K562 treated with DMSO at 1 percent for 4 hours (cell line): ENCODE data around the gene DLEC1. TPM values are rescaled to one million over a fixed set of nuclear protein-coding genes. Genes with fewer than 3 reads are reported as not detected.

Experiments
- total RNA-seq: library from RNA; unstranded; fragments of 300-600 nt; gene quantifications from 2 replicates; pipeline ENCODE4 v1.2.3, GENCODE V29; 2022; ENCODE audit not compliant: insufficient read depth

Gene DLEC1, protein sequence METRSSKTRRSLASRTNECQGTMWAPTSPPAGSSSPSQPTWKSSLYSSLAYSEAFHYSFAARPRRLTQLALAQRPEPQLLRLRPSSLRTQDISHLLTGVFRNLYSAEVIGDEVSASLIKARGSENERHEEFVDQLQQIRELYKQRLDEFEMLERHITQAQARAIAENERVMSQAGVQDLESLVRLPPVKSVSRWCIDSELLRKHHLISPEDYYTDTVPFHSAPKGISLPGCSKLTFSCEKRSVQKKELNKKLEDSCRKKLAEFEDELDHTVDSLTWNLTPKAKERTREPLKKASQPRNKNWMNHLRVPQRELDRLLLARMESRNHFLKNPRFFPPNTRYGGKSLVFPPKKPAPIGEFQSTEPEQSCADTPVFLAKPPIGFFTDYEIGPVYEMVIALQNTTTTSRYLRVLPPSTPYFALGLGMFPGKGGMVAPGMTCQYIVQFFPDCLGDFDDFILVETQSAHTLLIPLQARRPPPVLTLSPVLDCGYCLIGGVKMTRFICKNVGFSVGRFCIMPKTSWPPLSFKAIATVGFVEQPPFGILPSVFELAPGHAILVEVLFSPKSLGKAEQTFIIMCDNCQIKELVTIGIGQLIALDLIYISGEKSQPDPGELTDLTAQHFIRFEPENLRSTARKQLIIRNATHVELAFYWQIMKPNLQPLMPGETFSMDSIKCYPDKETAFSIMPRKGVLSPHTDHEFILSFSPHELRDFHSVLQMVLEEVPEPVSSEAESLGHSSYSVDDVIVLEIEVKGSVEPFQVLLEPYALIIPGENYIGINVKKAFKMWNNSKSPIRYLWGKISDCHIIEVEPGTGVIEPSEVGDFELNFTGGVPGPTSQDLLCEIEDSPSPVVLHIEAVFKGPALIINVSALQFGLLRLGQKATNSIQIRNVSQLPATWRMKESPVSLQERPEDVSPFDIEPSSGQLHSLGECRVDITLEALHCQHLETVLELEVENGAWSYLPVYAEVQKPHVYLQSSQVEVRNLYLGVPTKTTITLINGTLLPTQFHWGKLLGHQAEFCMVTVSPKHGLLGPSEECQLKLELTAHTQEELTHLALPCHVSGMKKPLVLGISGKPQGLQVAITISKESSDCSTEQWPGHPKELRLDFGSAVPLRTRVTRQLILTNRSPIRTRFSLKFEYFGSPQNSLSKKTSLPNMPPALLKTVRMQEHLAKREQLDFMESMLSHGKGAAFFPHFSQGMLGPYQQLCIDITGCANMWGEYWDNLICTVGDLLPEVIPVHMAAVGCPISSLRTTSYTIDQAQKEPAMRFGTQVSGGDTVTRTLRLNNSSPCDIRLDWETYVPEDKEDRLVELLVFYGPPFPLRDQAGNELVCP (N-terminal part only)
- not detected in 2 replicates for total RNA-seq

GRCh38 chr3:38039101-38039898 is at the start of gene DLEC1:
TSS of gene DLEC1 (plus strand) at chr3:38039208. CDS start at chr3:38039226, 18 bp downstream.

GRCh38 chr3:37990527-37990926 is 48.5 kb upstream of the DLEC1 start, which contains the start of gene VILL:
TSS of gene VILL (plus strand) at chr3:37990786. CDS start at chr3:37993673, 2,887 bp downstream.

GRCh38 chr3:38029400-38030125 is 9.4 kb upstream of the DLEC1 start, which contains the start of gene PLCD1:
TSS of gene PLCD1 (minus strand) at chr3:38029642. CDS start at chr3:38029539, 103 bp downstream.

DNA sequence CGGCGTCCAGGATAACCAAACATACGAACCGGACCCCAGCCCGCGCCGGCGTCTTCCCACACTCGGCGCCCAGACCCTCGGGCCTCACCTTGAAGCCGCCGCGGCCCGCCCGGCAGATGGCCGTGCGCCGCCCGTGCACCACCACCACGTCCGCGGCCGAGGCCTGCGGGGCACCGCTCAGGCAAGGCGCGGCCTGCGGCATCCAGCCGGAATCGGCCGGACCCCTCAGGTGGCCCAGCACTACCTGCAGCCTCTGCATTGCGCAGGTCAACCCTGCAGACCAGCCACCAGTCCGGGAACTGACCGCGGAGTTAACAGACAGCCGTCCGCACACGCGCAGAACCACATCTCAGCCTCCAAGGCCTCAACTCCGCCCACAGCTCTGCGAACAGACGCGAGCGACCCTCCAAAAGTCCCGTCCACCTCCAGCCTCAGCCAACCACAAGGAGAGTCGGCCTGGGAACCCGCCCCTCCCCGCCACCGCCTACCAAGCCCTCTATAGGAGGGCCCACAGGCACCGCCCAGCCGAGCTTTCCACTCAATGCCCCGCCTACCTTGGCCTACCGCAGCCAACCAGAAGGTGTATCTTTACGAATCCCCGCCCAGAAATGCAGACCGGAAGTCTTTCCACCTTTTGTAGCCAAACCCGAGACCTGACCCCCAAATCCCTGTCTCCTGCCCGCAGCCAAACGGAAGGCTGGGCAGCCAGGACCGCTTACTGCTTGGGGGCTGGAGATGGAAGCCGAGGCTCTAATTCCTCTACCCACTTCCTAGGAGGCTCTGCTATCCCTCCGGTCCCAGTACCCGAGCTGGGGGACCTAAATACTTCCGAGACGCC is 98.0 kb downstream of the DLEC1 start, which contains the start of gene ACAA1:
TSS of gene ACAA1 (minus strand) at position 351 of the 838 bp plus-strand sequence. CDS start at position 259, 92 bp downstream.

GRCh38 chr3:38138349-38139190 is 99.6 kb downstream of the DLEC1 start, which contains the start of gene MYD88:
TSS of gene MYD88 (plus strand) at chr3:38138661. CDS start at chr3:38138701, 40 bp downstream.

GRCh38 chr3:38164952-38165721 is 126.1 kb downstream of the DLEC1 start, which contains the start of gene OXSR1:
TSS of gene OXSR1 (plus strand) at chr3:38165537. CDS start at chr3:38165877, 340 bp downstream.

Other genes starting within 250 kb of the DLEC1 start
- 8.0 and 8.3 TPM in 2 replicates for gene CTDSPL, start 177.3 kb upstream of the DLEC1 start, total RNA-seq
- gene VILL, start 48.4 kb upstream of the DLEC1 start, total RNA-seq: 4.4 and 6.4 TPM in 2 replicates
- gene PLCD1, start 9.6 kb upstream of the DLEC1 start, total RNA-seq: 29.0 and 37.1 TPM in 2 replicates
- gene ACAA1, start 97.9 kb downstream of the DLEC1 start, total RNA-seq: 65.0 and 71.6 TPM in 2 replicates
- gene MYD88, start 99.5 kb downstream of the DLEC1 start, total RNA-seq: 34.6 and 41.1 TPM in 2 replicates
- 16.8 and 21.4 TPM in 2 replicates for gene OXSR1, start 126.3 kb downstream of the DLEC1 start, total RNA-seq
- gene SLC22A13, start 226.6 kb downstream of the DLEC1 start, total RNA-seq: 0.45 TPM in 1 of 2 replicates, not detected in the other
- not detected in 2 replicates for gene SLC22A14, start 243.1 kb downstream of the DLEC1 start, total RNA-seq